Measurements from ENCODE around the gene CCNB2. TPM values are rescaled to one million over a fixed set of nuclear protein-coding genes. Genes with fewer than 3 reads are reported as not detected.

The CCNB2 gene
- polyA plus RNA-seq, 1 donor from 2014 or later = 4.4 TPM

- no peaks in the 10 kb centered on the region for H3K36me3 ChIP-seq (ENCODE audit: insufficient read depth, low read length)
- H3K27me3 ChIP-seq (ENCODE audit: insufficient read depth, low read depth, low read length) = no peaks in the 10 kb centered on the region
- H3K27ac ChIP-seq (ENCODE audit: low read length) = no peak overlapping the region
- no peaks in the 10 kb centered on the region for H3F3A ChIP-seq (ENCODE audit: insufficient read depth, low read length, poor library complexity, severe bottlenecking)
- H3K4me3 ChIP-seq (ENCODE audit: low read length) = no peak overlapping the region
- TF ChIP-seq MXI1 (conservative IDR thresholded peaks at IDR 0.05; ENCODE audit: poor library complexity, severe bottlenecking) (no peak), TAF1 (IDR thresholded peaks at IDR 0.05; ENCODE audit: low read depth) (no peak), REST (IDR thresholded peaks at IDR 0.05; ENCODE audit: borderline replicate concordance) (no peak), SMC3 (conservative IDR thresholded peaks at IDR 0.05; ENCODE audit: poor library complexity) (no peak), EZH2 (IDR thresholded peaks at IDR 0.05; ENCODE audit: borderline replicate concordance, insufficient read depth, low read length, poor library complexity, severe bottlenecking) (no peak), RAD21 (conservative IDR thresholded peaks at IDR 0.05) (no peak), CTCF (IDR thresholded peaks at IDR 0.05; ENCODE audit: poor library complexity, severe bottlenecking) (no peak), EP300 (conservative IDR thresholded peaks at IDR 0.05; ENCODE audit: poor library complexity, severe bottlenecking) (no peak), POLR2AphosphoS5 (IDR thresholded peaks at IDR 0.05) (no peak)
- no peaks in the 10 kb centered on the region for H3K79me2 ChIP-seq (replicated peaks; ENCODE audit: insufficient read depth, low read length)
- H4K20me1 ChIP-seq (ENCODE audit: insufficient read depth) = no peaks in the 10 kb centered on the region
- H2AFZ ChIP-seq (ENCODE audit: low read depth, low read length) = no peak overlapping the region
- no peak overlapping the region for H3K4me2 ChIP-seq (ENCODE audit: low read length)
- no peaks in the 10 kb centered on the region for H3K9me2 ChIP-seq (ENCODE audit: insufficient read depth, low read length)
- H3K9ac ChIP-seq (ENCODE audit: low read length) = no peak overlapping the region
- H3K9me3 ChIP-seq (ENCODE audit: low read length) = no peaks in the 10 kb centered on the region
Observed at GRCh38 chr15:59155431-59155830, 50.5 kb downstream of the CCNB2 start.

GRCh38 chr15:59157396-59157795 lies 52.5 kb downstream of the CCNB2 start:
- H3K9ac ChIP-seq (ENCODE audit: low read length) = no peak overlapping the region
- H4K20me1 ChIP-seq (ENCODE audit: insufficient read depth) = no peaks in the 10 kb centered on the region
- TF ChIP-seq POLR2AphosphoS5 (IDR thresholded peaks at IDR 0.05) (no peak), SMC3 (conservative IDR thresholded peaks at IDR 0.05; ENCODE audit: poor library complexity) (no peak), REST (IDR thresholded peaks at IDR 0.05; ENCODE audit: borderline replicate concordance) (no peak), RAD21 (conservative IDR thresholded peaks at IDR 0.05) (no peak), EP300 (conservative IDR thresholded peaks at IDR 0.05; ENCODE audit: poor library complexity, severe bottlenecking) (no peak), EZH2 (IDR thresholded peaks at IDR 0.05; ENCODE audit: borderline replicate concordance, insufficient read depth, low read length, poor library complexity, severe bottlenecking) (no peak), CTCF (IDR thresholded peaks at IDR 0.05; ENCODE audit: poor library complexity, severe bottlenecking) (no peak), MXI1 (conservative IDR thresholded peaks at IDR 0.05; ENCODE audit: poor library complexity, severe bottlenecking) (no peak), TAF1 (IDR thresholded peaks at IDR 0.05; ENCODE audit: low read depth) (no peak)
- no peak overlapping the region for H3K4me3 ChIP-seq (ENCODE audit: low read length)
- no peaks in the 10 kb centered on the region for H3K36me3 ChIP-seq (ENCODE audit: insufficient read depth, low read length)
- no peaks in the 10 kb centered on the region for H3K27me3 ChIP-seq (ENCODE audit: insufficient read depth, low read depth, low read length)
- no peaks in the 10 kb centered on the region for H3K9me2 ChIP-seq (ENCODE audit: insufficient read depth, low read length)
- H3K4me2 ChIP-seq (ENCODE audit: low read length) = no peak overlapping the region
- H3F3A ChIP-seq (ENCODE audit: insufficient read depth, low read length, poor library complexity, severe bottlenecking) = no peaks in the 10 kb centered on the region
- H3K79me2 ChIP-seq (replicated peaks; ENCODE audit: insufficient read depth, low read length) = no peaks in the 10 kb centered on the region
- H3K9me3 ChIP-seq (ENCODE audit: low read length) = no peaks in the 10 kb centered on the region
- no peak overlapping the region for H2AFZ ChIP-seq (ENCODE audit: low read depth, low read length)
- no peak overlapping the region for H3K27ac ChIP-seq (ENCODE audit: low read length)

Measured in neural cell (in vitro differentiated cells).